Fibroblast of skin of back (primary cell): ENCODE measurements around the gene BPIFA2.

ENCODE experiments used
- DNase-seq: peaks from one replicate; pipeline ENCODE4 v3.0.0-alpha.2; 2013

Gene BPIFA2

DNA sequence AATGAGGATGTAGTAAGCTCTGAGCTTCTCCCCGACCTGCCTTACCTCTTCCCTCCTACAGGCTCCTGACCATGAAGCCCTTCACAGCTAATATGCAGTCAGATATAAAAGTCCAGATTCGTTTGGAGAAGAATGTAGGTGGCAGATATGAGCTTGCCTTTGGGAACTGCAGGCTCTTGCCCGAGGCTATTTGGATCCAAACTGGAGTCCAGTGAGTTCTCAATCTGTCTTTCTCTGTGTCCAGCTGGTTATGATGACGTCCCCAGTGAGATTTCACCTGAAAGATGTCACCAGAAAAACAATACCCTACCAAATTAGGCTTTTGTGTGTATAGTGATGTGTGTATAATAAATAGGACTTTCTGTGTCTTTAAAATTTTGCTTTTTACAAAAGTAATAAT, 34.5 kb downstream of the BPIFA2 start:
- DNase-seq, result no peak

DNA sequence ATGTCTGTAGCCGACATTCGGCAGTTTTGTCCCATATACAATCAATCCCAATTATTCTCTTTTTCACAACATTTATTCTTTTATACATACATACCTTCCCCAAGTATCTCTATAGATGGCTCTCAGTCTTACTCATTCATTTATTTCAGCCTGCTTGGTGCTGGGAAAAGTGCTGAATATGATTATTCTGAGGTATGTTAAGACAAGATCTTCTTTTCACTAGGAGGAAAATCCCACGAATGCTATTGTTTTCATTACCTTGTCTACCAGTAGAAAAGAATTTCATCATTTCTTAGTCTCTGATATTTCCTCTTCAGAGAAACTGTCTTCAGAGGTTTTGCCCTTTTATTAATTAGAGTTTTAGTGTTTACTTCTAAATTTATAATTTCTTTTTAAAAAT, 35.5 kb downstream of the BPIFA2 start:
- DNase-seq, result no peak

DNA sequence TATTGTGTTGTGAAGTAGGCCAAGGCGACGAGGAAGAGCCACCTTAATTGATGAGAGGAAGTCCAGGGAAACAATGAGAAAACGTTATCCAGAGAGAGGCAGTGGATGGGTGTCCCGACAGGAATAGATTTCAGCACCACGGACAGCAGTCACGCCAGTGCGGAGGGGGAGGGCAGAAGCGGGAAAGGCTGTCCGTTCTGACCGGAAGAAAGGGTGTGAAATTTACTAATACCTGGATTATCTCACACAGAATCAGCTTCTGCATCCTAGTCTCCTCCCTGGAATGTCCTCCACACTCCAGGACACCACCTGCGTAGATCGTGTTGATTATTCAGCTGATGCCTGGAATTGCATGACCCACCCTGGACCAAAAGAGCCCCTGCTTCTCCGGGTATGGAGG, 41.8 kb downstream of the BPIFA2 start:
- peak; percentile 64 for DNase-seq

DNA sequence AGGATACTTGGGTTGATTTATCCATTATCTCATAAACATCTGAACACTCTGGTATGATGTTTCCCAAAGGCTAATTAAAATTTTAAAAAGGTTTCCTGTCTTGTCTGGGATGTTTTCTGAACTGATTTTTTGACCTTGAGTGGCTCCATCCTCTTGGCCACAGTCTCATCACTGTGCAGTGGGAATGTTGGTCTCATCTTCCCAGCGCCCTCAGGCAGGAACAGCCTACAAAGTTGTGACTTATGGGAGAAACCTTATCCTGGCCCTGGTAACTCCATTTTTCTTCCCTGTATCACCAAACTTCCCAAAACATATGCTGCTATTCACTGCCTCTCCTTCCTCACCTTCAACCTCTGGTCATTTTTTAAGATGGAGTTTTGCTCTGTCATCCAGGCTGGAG, 42.4 kb downstream of the BPIFA2 start:
- no peak for DNase-seq

DNA sequence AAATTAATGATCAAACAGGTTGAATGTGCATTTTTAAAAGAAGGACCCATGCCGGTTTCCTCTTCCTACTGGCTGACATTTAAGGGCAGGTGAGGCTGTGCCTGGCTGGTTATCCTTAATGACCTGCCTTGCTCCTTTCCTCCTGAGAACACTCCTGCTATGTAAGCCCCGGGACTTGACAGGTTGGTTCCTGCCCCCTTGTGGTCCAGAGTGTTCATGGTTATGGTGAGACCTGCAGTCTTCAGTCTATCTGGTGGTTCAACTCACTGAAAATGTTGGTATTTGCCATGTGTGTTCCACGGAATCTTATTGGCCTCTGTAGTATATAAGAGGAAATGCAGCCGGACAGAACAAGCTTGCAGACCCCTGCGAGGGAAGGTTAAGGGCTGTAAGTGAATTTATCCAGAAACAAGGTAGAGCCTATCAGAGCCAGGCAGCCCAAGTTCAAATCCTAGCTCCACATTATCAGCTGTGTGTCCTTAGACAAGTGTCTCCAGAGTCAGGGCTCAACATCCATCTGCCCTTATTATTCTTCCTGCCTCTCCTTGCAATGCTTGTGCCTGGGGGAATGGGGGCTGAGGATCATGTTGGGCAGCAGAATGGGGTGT, 44.0 kb downstream of the BPIFA2 start:
- peak; percentile 16 for DNase-seq

DNA sequence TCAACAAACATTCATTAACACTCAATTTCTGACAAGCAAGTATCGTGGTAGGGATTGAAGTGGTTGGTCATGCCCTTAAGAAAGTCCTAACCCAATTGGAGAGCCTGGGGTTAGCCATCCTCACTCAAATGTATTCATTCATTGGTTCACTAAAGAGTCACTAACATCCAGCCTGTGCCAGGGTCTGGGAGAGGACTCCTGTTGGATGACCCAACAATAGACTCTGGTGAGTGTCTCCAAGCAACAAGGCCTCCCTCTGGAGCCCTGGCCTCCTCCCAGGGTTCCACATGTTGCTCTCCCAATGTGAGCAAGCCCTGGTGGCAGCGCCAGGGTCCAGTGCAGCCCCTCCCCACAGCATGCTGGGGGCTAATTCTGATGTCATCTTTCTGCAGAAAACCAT, 49.1 kb downstream of the BPIFA2 start, which contains the start of gene BPIFA3:
Gene BPIFA3, plus strand, starts transcription at position 301 of the 400 bp plus-strand sequence. CDS start 185 bp downstream, outside the sequence.
- DNase-seq, result no peak

DNA sequence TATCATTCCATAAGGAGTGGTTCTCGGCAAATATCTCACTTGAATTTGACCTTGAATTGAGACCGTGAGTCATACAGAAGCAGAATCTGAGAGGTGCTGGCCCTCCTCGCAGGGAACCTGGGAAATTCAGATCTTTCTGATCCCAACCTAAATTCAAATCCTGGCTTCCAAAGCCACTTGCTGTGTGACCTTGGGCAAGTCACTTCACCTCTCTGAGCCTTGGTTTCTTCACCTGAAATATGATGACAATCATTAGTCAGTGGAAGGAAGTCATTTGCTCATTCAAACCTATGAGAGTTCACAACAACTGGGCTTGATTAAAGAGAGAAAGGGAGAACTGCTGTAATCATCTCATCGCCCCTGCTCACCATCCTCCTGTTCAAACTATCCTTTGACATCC, 56.4 kb downstream of the BPIFA2 start:
- no peak for DNase-seq

DNA sequence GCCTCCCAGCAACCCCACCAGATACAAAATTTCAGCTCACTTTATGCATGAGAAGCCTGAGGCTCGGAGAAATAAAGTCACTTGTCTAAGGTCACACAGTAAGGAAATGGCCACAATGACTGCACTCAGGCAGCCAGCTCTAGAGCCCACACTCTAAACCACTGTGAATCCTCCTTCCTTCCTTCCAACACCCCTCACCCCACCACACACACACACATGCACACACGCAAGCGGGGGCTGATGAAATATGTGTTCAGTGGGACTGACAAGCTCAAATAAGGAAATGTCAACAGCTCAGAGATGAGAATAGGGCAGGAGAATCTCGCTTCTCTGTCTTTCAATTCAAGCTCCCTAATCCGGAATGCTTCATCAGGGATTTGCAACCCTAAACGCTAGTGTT, 61.9 kb downstream of the BPIFA2 start:
- DNase-seq, result no peak
